H1 (cell line): ENCODE results near the gene PDE8B. TPM values are rescaled to one million over a fixed set of nuclear protein-coding genes. Genes with fewer than 3 reads are reported as not detected.

ENCODE experiments used
- CTCF ChIA-PET: fragments of 300-600 bp; sonication (Branson Sonifier 250); formaldehyde crosslinking; loops from one replicate; lab custom pipeline; 2021; ENCODE audit not compliant: partially characterized antibody; lab: Charles Lee
- POLR2A ChIA-PET: fragments of 300-600 bp; sonication (Branson Sonifier 250); formaldehyde crosslinking; loops from one replicate; lab custom pipeline; 2021; ENCODE audit warnings: inconsistent platforms; ENCODE audit not compliant: partially characterized antibody; lab: Charles Lee
- DNase-seq, 2 experiments: peaks; one replicate each; pipeline versions ENCODE4 v3.0.0 to v3.0.0-alpha.2; 2010 to 2022; ENCODE audit warnings: low spot score in 2 of 2, low read depth in 1 of 2, mixed read lengths in 1 of 2
- FAIRE-seq: peaks from 2 replicates; lab custom pipeline; 2011; peaks lifted over from hg19 to GRCh38; lab: Jason Lieb, UNC
- H2AFZ ChIP-seq: 2 replicates; pipeline ENCODE4 v1.8.1; 2012; ENCODE audit warnings: low read length, inconsistent platforms
- H2AK5ac ChIP-seq: 2 replicates; pipeline ENCODE4 v1.6.1; 2013; ENCODE audit warnings: low read depth, low read length
- H2BK120ac ChIP-seq: replicated peaks from 2 replicates; pipeline ENCODE3; 2013; ENCODE audit warnings: low read depth, low read length, inconsistent platforms
- H2BK12ac ChIP-seq: 2 replicates; pipeline ENCODE4 v1.6.1; 2013; ENCODE audit warnings: low read depth, low read length
- H2BK15ac ChIP-seq: 2 replicates; pipeline ENCODE4 v1.6.1; 2013; ENCODE audit warnings: low read length
- H2BK20ac ChIP-seq: 2 replicates; pipeline ENCODE4 v1.6.1; 2013; ENCODE audit warnings: low read length
- H2BK5ac ChIP-seq: 2 replicates; pipeline ENCODE4 v1.6.1; 2013; ENCODE audit warnings: low read depth, low read length
- H3K14ac ChIP-seq: 2 replicates; pipeline ENCODE4 v1.6.1; 2013; ENCODE audit warnings: inconsistent platforms; ENCODE audit not compliant: insufficient read length
- H3K18ac ChIP-seq: 2 replicates; pipeline ENCODE4 v1.6.1; 2013; ENCODE audit warnings: low read length; ENCODE audit errors: extremely low read depth
- H3K23ac ChIP-seq: 2 replicates; pipeline ENCODE4 v1.6.1; 2013; ENCODE audit warnings: inconsistent platforms; ENCODE audit not compliant: insufficient read length
- H3K23me2 ChIP-seq: 2 replicates; pipeline ENCODE4 v1.6.1; 2013; ENCODE audit warnings: low read depth, low read length
- H3K27ac ChIP-seq: 2 replicates; pipeline ENCODE4 v1.6.1; 2011; ENCODE audit warnings: low read depth, low read length, inconsistent platforms
- H3K27me3 ChIP-seq, 4 experiments: replicated peaks in 1 of 4; 1 replicate in 1 of 4; 2 replicates in 3 of 4; pipeline versions ENCODE4 v1.6.1 to v1.8.1; 2011 to 2013; ENCODE audit warnings: low read length in 3 of 4, mild to moderate bottlenecking in 3 of 4, inconsistent platforms in 2 of 4, mixed read lengths in 2 of 4, moderate library complexity in 1 of 4; ENCODE audit not compliant: control insufficient read depth in 3 of 4, insufficient read depth in 3 of 4; ENCODE audit errors: extremely low read depth in 1 of 4
- H3K36me3 ChIP-seq, 4 experiments: 2 replicates each; pipeline versions ENCODE4 v1.6.1 to v1.8.1; 2011 to 2013; ENCODE audit warnings: mild to moderate bottlenecking in 4 of 4, low read length in 3 of 4, moderate library complexity in 2 of 4, control low read depth in 1 of 4, inconsistent platforms in 1 of 4; ENCODE audit not compliant: insufficient read depth in 4 of 4, control insufficient read depth in 2 of 4
- H3K4ac ChIP-seq: replicated peaks from 2 replicates; pipeline ENCODE3; 2013; ENCODE audit warnings: low read length, low read depth, mixed read lengths, inconsistent platforms; ENCODE audit not compliant: insufficient read length
- H3K4me1 ChIP-seq, 4 experiments: replicated peaks in 1 of 4; 1 replicate in 1 of 4; 2 replicates in 3 of 4; pipeline versions ENCODE4 v1.6.1 to v1.8.1; 2011 to 2013; ENCODE audit warnings: low read length in 3 of 4, inconsistent platforms in 2 of 4, mixed read lengths in 1 of 4; ENCODE audit not compliant: insufficient read depth in 4 of 4, control insufficient read depth in 3 of 4
- H3K4me2 ChIP-seq, 2 experiments: 2 replicates each; pipeline versions ENCODE4 v1.6.1 to v1.8.1; 2011 to 2013; ENCODE audit warnings: low read depth in 2 of 2, low read length in 2 of 2, control low read depth in 1 of 2, inconsistent platforms in 1 of 2, mild to moderate bottlenecking in 1 of 2; ENCODE audit not compliant: insufficient read depth in 1 of 2
- H3K4me3 ChIP-seq, 4 experiments: fragments of 200-600, 300-600 bp in 1 of 4; sonication (generic), shearing (Covaris generic), sonication (Bioruptor Twin) in 1 of 4; 2 replicates each; pipeline versions ENCODE4 v1.5.1 to v1.8.1; 2011 to 2016; ENCODE audit warnings: low read length in 4 of 4, low read depth in 3 of 4, control low read depth in 2 of 4, inconsistent platforms in 2 of 4, mild to moderate bottlenecking in 2 of 4, mixed read lengths in 1 of 4, moderate library complexity in 1 of 4; ENCODE audit not compliant: insufficient read depth in 2 of 4; ENCODE audit errors: extremely low read depth in 1 of 4
- H3K56ac ChIP-seq: replicated peaks from 2 replicates; pipeline ENCODE3; 2013; ENCODE audit warnings: low read depth, mild to moderate bottlenecking, mixed read lengths, low read length, inconsistent platforms; ENCODE audit not compliant: insufficient read length
- H3K79me1 ChIP-seq: 2 replicates; pipeline ENCODE4 v1.6.1; 2013; ENCODE audit warnings: low read depth, low read length, control low read depth
- H3K79me2 ChIP-seq, 2 experiments: 2 replicates each; pipeline versions ENCODE4 v1.6.1 to v1.8.1; 2012 to 2013; ENCODE audit warnings: low read length in 2 of 2, mild to moderate bottlenecking in 2 of 2, inconsistent platforms in 1 of 2; ENCODE audit not compliant: insufficient read depth in 2 of 2, control insufficient read depth in 1 of 2
- H3K9ac ChIP-seq, 4 experiments: replicated peaks in 1 of 4; 1 replicate in 1 of 4; 2 replicates in 3 of 4; pipeline versions ENCODE4 v1.6.1 to v1.8.1; 2011 to 2013; ENCODE audit warnings: low read depth in 3 of 4, low read length in 3 of 4, control low read depth in 2 of 4, mild to moderate bottlenecking in 2 of 4, moderate library complexity in 2 of 4, inconsistent platforms in 1 of 4; ENCODE audit errors: extremely low read depth in 1 of 4
- H3K9me3 ChIP-seq, 2 experiments: 2 replicates each; pipeline versions ENCODE4 v1.6.1 to v1.8.1; 2012 to 2013; ENCODE audit warnings: mild to moderate bottlenecking in 2 of 2, moderate library complexity in 2 of 2, control low read depth in 1 of 2, inconsistent platforms in 1 of 2, low read depth in 1 of 2, low read length in 1 of 2, mixed read lengths in 1 of 2; ENCODE audit not compliant: insufficient read depth in 2 of 2
- H4K20me1 ChIP-seq, 2 experiments: replicated peaks in 1 of 2; 2 replicates each; pipeline versions ENCODE3 to v1.8.1; 2011 to 2013; ENCODE audit warnings: inconsistent platforms in 2 of 2, low read length in 2 of 2, mild to moderate bottlenecking in 1 of 2; ENCODE audit not compliant: insufficient read depth in 2 of 2, control insufficient read depth in 1 of 2
- H4K5ac ChIP-seq: 2 replicates; pipeline ENCODE4 v1.6.1; 2013; ENCODE audit warnings: low read length, low read depth, mixed read lengths, inconsistent platforms; ENCODE audit not compliant: insufficient read length
- H4K8ac ChIP-seq: 2 replicates; pipeline ENCODE4 v1.8.0; 2013; ENCODE audit warnings: mild to moderate bottlenecking, moderate library complexity, low read length, inconsistent platforms; ENCODE audit not compliant: insufficient read depth; ENCODE audit errors: extremely low read depth
- H4K91ac ChIP-seq: replicated peaks from 2 replicates; pipeline ENCODE3; 2013; ENCODE audit warnings: low read length, mixed read lengths, inconsistent platforms; ENCODE audit not compliant: insufficient read length
- CBX8 ChIP-seq: fragments of 300-800, 300-1000 bp; sonication (generic); IDR thresholded peaks from 2 replicates; pipeline ENCODE4 v1.7.1; 2016; ENCODE audit warnings: low read depth, low read length, borderline replicate concordance
- CTBP2 ChIP-seq: IDR thresholded peaks from 2 replicates; pipeline ENCODE4 v1.7.0; 2011; ENCODE audit warnings: borderline replicate concordance, mild to moderate bottlenecking, moderate library complexity, mixed read lengths, low read length; ENCODE audit not compliant: insufficient read depth, insufficient read length
- HDAC6 ChIP-seq: IDR thresholded peaks from one replicate; pipeline ENCODE4 v1.7.1; 2012; ENCODE audit warnings: low read depth, mild to moderate bottlenecking, inconsistent platforms, low read length, moderate library complexity
- JUN ChIP-seq: IDR thresholded peaks from 2 replicates; pipeline ENCODE4 v1.6.1; 2011; ENCODE audit warnings: low read depth, mild to moderate bottlenecking, improper control_type of control experiment, low read length
- NRF1 ChIP-seq: IDR thresholded peaks from 2 replicates; pipeline ENCODE4 v1.6.1; 2011; ENCODE audit warnings: mild to moderate bottlenecking, low read depth, low read length, improper control_type of control experiment
- POU5F1 ChIP-seq: IDR thresholded peaks from 2 replicates; pipeline ENCODE4 v1.6.1; 2011; ENCODE audit warnings: low read depth, mild to moderate bottlenecking, low read length, moderate library complexity
- SIRT6 ChIP-seq: IDR thresholded peaks from one replicate; pipeline ENCODE4 v1.7.1; 2012; ENCODE audit warnings: low read length, inconsistent platforms
- SIX5 ChIP-seq: IDR thresholded peaks from 2 replicates; pipeline ENCODE4 v1.6.1; 2011; ENCODE audit warnings: mild to moderate bottlenecking, low read depth, low read length
- SP1 ChIP-seq: IDR thresholded peaks from 2 replicates; pipeline ENCODE4 v1.6.1; 2011; ENCODE audit warnings: low read depth, low read length
- SP4 ChIP-seq: IDR thresholded peaks from 2 replicates; pipeline ENCODE4 v1.6.1; 2012; ENCODE audit warnings: low read length, inconsistent platforms
- SUZ12 ChIP-seq: fragments of 200-600 bp; sonication (generic); IDR thresholded peaks from 2 replicates; pipeline ENCODE4 v1.6.1; 2012; ENCODE audit warnings: mild to moderate bottlenecking, inconsistent platforms, low read length, moderate library complexity, mixed read lengths
- YY1 ChIP-seq: IDR thresholded peaks from 2 replicates; pipeline ENCODE4 v1.6.1; 2011; ENCODE audit warnings: low read depth, mild to moderate bottlenecking, low read length
- WGBS, 2 experiments: shearing (Covaris generic) in 1 of 2; methylation state at CpG; one replicate each; pipeline versions ENCODE4 v1.1.6 to v1.1.7; 2013 to 2015; ENCODE audit warnings: low lambda C conversion rate in 2 of 2, mixed read lengths in 2 of 2, inconsistent platforms in 1 of 2, low coverage in 1 of 2, missing lambda C conversion rate in 1 of 2; ENCODE audit not compliant: insufficient replicate concordance in 2 of 2, insufficient coverage in 1 of 2, insufficient read length in 1 of 2; ENCODE audit errors: extremely low coverage in 1 of 2, missing lambda C conversion rate in 1 of 2; 5-methylcytosine and 5-hydroxymethylcytosine counted together
- polyA plus RNA-seq, 7 experiments: library from polyadenylated mRNA; depleted of rRNA in 3 of 7; stranded (reverse) in 5 of 7; unstranded in 2 of 7; fragments of >200 nt in 5 of 7; fragments of 200-250 nt in 2 of 7; gene quantifications; 1 replicate in 5 of 7; 2 replicates in 1 of 7; 4 replicates in 1 of 7; pipeline versions ENCODE4 v1.2.1 to v1.2.3, GENCODE V29; 2011 to 2013; ENCODE audit warnings: missing spikeins in 2 of 7, mixed read lengths in 2 of 7
- total RNA-seq: library from RNA; stranded (reverse); fragmentation: NEBNext Ultra II Directional; extraction: Animal tissue kit (Norgen Biotek cat#: 25700); gene quantifications from 2 replicates; pipeline ENCODE4 v1.2.1, GENCODE V29; 2021

PDE8B gene
- total and polyA plus RNA-seq, 2 of the 8 experiments (the other 6 are each of a cell fraction or from before 2014, with no cell fraction given): 0.32 to 1.1 TPM

- H4K91ac ChIP-seq: no peak overlapping the region
- no peak overlapping the region for H3K4ac ChIP-seq
- H4K20me1 ChIP-seq: no peaks in the 10 kb centered on the region
- FAIRE-seq (no peak), DNase-seq (no peak)
- no peak overlapping the region for H4K5ac ChIP-seq
- H2AK5ac ChIP-seq: no peak overlapping the region
- no peak overlapping the region for H4K8ac ChIP-seq
- H2AFZ ChIP-seq: no peak overlapping the region
- H2BK20ac ChIP-seq: no peak overlapping the region
- H2BK15ac ChIP-seq: no peak overlapping the region
- no peak overlapping the region for H2BK5ac ChIP-seq
- POLR2A ChIA-PET: no interaction called here
- no peaks in the 10 kb centered on the region for H3K27me3 ChIP-seq
- H3K4me1 ChIP-seq: no peaks in the 10 kb centered on the region
- H3K18ac ChIP-seq: no peak overlapping the region
- H3K4me3 ChIP-seq: no peak overlapping the region
- H3K9me3 ChIP-seq: no peaks in the 10 kb centered on the region
- H3K79me2 ChIP-seq: no peaks in the 10 kb centered on the region
- WGBS, 2 experiments: 95% methylated on average over 3 of the region's 3 CpGs; no CpG with 5 or more reads in 1 of the 2 experiments
- CTCF ChIA-PET: no interaction called here
- no peak overlapping the region for H3K27ac ChIP-seq
- no peaks in the 10 kb centered on the region for H3K23me2 ChIP-seq
- no peak overlapping the region for H2BK120ac ChIP-seq
- TF ChIP-seq SIX5: no peak
- TF ChIP-seq SIRT6: no peak
- TF ChIP-seq POU5F1: no peak
- no peak for TF ChIP-seq CTBP2
- no peak for TF ChIP-seq NRF1
- TF ChIP-seq SUZ12: no peak
- no peak for TF ChIP-seq HDAC6
- no peak for TF ChIP-seq YY1
- no peak for TF ChIP-seq CBX8
- TF ChIP-seq SP4: no peak
- no peak for TF ChIP-seq SP1
- no peak for TF ChIP-seq JUN
- H3K79me1 ChIP-seq: no peaks in the 10 kb centered on the region
- H3K14ac ChIP-seq: no peak overlapping the region
- no peaks in the 10 kb centered on the region for H3K36me3 ChIP-seq
- H2BK12ac ChIP-seq: no peak overlapping the region
- H3K4me2 ChIP-seq: no peak overlapping the region
- no peak overlapping the region for H3K56ac ChIP-seq
- H3K9ac ChIP-seq: no peak overlapping the region
- H3K23ac ChIP-seq: no peak overlapping the region
Measured at GRCh38 chr5:77292026-77292757, 81.7 kb downstream of the PDE8B start.
